SHP77 treated with DMSO at 0.1 percent for 48 hours (cell line): ENCODE data around the gene SMG6.
"Not testable (repeated sequence)": the region's sequence is repeated elsewhere in the genome, so short reads cannot be mapped to it uniquely, and the experiment has no call there.

ENCODE experiments used
- DNase-seq: peaks from one replicate; lab custom pipeline; 2025; lab: John Stamatoyannopoulos, UW

SMG6 gene

DNA sequence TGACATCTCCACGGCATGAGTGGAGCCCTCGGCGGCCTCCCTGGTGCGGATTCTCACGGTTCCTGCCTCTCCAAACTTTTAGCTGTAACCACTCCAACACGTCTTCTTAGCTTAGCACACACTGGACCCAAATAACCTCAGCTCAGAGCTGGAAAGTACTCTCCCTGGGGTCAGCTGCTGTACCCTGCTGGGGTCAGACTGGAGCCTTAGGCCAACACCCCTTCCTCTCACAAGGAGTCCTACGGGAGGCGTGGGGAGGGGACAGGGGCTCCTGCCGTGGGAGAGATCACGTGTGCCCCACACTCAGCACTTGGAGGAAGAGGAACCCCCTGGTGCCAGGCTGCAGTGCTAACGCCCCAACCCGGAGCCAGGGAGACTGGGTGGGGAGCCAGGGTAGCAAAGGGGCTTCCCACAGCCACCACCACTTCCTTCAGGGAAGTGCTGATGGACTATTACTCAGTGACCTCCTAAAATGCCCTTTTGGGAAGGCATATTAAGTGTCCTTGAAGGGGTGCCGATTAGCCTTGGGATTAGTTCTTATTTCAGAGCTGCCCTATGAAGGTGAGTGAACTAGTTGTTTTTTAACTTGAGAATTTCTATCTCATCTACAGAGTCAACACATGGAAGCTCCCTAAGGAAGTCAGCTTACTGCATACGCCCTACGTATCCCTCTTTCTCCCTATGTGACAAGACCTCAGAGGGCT is 124.6 kb downstream of the SMG6 start:
- DNase-seq = no peak

DNA sequence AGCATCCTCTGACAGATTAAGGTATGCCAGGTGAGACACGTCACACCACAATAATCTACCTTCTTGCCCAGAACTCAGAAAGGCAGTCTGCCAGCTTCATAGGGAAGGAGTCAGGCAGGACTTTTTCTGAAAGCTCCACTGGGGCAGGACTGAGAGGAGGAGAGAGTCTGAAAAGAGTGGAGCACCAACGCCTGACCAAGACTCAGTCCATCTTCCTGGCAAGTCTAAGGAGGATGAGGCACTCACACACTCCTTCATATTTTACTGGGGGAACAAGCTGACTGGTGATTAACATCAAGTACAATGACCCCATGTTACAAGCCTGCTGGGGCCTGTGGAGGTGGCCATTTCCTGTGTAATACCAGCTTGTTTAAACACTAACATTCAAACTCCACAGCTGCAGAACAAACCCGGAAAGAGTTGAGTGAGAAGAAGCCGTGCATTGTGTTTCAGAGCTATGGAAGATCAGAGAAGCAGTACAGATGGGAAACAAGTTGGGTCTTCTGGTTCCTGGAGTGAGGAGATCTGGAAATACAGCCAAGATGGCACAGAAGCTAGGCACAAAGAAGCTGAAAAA is 126.3 kb downstream of the SMG6 start:
- DNase-seq = peak; percentile 41

DNA sequence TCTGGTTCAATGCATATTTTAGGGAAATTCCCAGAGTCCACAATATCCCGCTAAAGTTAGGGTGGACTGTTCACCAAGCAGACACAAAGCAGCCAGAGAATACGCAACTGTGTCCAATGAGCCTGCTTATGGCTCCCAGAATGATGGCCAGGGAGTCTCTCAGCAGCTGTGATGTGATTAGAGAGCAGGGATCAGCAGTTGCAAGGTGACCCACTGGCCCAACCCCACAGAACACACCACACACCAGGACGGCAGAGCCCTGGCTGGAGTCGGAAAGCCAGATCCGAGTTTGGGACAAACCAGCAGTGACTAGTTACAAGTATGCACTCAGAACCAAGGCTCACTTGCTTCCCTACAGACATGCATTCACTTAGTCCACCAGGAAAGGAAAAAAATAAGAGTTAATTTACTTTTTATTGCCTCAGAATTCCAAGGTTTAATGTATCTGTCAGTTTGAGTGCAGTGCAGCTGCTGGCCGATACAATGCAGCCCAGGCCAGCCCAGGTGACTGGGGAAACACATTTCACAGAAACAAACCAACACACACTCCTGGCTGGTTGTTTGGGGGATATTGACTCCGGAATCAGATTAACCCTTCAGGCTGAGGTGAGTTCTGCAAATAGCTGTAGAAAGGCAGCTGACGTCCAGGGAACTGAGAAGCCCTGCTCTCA is 127.0 kb downstream of the SMG6 start:
- DNase-seq = no peak

DNA sequence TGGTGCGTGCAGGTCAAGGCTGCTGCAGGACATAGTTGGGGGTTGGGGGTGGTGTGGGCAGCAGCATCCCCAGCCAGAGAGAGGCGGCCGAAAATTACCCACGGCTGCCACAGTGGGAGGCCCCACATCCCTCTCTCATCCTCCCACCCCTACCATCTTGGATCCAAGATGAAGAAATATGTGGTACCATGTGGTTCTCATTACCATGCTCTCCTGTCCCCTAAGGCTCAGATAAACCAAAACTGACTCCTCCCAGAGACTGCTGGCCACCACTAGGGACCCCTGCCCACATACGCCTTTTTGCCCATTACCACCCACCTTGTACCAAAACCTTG is 128.3 kb downstream of the SMG6 start:
- no peak for DNase-seq

DNA sequence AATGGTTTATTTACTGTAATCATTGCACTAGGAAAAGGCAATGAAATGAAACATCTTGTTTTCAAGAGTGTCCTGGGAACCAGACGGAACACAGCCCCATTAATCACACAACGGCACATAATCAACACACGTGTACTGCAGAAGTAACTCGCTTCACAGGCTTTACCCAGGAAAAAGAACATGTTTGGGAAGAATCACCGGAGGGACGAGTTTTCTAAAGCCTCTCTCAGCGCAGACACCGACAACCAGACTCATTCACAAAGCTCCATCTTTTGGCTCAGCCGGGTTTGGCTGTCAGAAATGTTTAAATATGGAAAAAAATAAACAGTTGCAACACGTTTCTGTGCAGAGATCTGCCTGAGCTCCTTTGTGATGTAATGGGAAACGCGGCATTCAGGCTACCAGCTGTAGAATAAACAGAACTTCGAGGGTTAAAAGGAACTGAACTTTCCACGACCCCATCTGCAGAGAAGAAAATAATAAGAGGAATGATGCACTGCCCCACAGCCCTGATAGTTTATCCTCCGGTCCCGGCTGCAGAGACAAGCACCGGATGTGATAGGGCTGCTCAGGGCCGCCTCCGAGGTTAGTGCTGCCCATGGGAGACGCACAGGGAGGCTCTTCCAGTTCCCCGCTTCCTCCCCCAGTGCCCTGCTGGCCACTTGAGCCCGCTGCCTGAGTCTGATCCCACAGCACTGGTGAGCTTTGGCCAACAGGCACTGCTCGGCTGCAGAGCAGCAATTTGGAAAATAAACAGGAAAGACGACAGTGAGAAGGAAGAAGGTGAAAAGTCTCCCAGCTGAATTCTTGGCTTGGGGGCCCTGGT is 128.9 kb downstream of the SMG6 start:
- no peak for DNase-seq

DNA sequence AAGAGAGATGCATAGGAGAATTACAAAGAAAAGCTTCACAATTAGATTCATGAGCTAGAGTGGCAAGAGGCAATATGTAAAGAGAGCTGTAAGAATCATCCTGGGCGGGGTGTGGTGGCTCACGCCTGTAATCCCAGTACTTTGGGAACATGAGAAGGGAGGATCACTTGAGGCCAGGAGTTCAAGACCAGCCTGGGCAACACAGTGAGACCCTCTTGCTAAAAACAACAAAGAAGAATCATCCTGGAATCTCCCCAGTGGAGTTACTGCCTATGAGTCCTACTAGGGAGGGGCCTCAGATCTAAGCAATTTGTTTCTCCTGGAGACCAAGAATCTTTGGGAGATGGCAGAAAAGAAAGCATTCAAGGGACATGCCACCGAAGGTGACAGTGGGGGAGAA is 129.6 kb downstream of the SMG6 start:
- no peak for DNase-seq

DNA sequence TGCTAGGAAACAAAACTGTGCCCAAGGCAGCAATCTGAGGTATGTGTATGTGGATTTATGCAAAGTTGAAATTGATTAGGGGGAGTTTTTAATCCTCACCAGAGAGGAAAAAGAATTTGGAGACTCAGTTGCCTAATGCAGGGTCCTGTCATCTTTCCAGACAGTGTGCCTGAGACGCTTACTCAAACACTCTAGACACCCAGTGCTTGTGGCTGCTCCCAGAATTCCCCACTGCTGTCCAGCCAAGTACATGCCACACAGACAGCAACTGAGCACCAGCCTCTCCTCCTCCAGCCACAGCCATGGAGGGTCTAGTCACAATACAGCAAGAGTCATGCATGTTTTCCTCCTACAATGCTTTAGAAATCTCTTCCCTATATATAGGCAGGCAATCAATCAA is 130.6 kb downstream of the SMG6 start:
- peak; percentile 25 for DNase-seq

DNA sequence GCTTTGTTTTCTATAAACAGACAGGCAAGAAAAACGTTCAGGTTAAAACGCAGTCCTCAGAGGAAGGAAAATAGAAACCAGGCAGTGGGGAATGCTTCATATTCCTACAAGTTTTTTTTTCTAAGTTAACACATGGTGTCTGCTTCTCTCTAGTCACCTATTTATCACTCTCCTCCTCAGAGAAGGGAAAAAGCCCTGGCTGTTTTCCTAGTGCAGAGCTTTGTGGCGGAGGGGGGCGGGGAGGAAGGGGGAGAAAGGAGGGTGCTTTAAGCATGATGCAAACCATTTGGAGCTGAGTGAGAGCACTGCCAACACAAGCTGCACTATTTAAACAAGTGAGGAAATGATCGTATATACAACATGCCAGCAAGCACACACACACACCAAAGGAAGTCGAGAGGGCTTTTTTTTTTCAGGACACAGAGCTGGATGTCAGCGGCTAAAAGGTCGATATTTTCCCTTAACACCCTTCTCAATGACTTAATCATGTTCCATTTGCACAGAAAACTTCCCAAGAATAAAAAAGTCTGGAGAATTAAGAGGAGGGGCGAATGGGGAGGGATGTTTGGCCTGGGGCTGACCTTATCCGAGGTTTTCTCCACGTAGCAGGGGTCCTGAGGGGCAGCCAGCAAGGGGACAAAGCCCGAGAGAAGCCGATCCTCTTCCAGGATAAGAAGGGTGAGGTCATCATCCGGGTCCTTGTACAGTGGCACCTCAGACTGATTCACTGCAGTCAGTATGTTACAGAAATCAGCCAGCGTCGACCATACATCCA is 131.3 kb downstream of the SMG6 start:
- peak; percentile 32 for DNase-seq

DNA sequence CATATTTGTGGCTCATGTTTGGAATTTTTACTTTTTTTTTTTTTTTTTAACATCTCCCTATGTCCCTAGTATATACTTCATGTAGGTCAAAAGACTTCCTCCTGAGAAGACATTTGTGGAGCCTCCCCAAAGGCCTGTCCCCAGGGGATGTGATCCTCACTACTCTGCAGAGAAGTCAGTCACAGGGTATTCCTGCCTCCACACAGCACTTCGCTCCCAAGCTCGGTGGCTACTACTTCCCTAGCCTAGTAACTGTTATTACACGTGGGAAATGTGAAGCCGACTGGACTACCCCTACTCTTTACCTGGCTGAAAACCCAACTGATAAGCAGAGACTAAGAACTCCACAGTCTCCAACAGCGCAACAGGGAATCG is 131.9 kb downstream of the SMG6 start:
- DNase-seq = no peak

DNA sequence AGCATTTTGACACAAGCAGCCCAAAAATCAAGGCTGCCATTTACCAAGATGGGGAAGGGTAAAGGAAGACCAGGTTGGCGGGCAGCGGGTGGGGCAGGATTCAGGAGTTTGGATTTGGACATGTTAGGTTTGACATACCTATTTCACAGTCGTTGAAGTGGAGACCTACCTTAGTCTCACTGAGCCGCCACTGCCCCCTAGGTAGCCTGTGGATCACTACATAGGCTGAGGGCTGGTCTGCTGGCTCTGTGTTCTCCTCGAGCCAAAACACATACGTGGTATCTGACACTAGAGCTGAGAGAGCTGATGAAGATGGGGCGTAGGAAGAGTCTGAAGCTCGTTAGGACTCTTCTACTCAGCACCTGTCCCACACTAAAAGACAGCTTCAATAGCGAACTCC is 133.6 kb downstream of the SMG6 start:
- no peak for DNase-seq

DNA sequence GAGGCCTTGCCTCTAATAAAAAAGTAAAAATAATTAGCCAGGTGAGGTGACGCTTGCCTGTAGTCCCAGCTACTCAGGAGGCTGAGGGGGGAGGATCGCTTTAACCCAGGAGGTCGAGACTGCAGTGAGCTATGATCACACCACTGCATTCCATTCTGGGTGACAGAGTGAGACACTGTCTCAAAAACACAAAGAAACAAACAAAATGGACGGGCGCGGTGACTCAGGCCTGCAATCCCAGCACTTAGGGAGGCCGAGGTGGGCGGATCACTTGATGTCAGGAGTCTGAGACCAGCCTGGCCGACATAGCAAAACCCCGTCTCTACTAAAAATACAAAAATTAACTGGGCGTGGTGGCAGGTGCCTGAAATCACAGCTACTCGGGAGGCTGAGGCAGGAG is 137.9 kb downstream of the SMG6 start:
- DNase-seq = not testable (repeated sequence)

DNA sequence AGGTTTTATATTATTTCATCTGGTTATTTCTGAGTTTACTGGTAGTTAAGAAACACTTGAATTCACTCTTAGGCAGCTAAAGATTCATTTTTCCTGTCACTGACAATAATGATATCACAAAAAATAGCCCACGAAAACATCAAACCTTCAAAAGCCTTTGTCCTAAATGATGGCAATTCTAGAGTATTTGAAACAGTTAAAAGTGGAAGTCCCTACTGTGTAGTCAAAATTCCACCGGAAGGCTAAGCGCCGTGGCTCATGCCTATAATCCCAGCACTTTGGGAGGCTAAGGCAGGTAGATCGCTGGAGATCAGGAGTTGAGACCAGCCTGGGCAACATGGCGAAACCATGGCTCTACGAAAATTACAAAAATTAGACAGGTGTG is 145.2 kb downstream of the SMG6 start:
- DNase-seq = no peak

DNA sequence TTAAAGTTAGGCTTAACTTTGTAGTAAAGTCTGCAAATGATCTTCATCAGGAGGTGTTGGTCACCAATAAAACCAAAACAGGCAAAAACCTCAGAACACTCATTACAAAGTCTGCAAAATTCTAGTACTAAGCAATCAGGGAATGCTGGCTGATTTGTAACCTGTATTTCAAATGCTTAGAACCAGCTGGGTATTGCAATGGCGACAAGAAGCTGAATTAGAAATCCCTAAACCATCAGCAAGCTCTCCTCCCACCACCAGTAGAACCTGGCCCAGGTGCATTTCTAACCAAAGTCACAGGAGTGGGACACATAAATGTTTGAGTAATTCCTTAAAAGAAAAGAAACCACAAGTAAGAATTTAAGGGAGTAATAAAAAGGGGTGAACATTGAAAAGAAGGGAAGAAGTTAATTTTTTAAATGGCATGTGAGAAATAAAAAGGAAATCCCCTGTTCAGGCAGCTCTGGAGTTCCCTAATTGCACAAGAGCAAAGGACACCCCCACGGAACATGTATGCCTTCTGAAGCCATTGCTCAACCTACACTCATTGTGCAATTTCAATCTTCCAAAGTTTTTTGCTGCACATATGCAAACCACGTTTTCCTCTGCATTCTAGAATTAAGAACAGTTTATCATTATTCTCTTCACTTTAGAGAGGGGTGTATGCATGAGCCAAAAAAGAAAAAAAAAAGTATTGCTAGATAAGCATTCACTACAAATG is 145.8 kb downstream of the SMG6 start:
- no peak for DNase-seq

DNA sequence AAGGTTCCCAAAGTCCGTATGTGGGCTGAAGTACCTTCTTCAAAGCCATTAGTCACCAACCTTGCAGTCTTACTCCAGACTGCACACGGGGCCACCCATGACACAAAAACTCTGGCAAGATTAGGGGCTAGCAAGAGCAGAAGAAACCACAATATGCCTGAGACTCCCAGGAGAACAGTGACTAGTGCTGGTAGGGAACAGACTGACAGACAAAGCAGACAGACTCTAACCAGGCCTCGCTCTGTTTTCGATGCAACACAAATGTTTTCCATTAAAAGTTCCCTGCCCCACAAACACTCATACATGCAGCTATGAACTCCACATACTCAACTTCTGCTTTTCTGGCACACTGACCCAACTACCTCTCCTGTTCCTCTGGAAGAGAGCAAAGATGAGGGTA is 146.5 kb downstream of the SMG6 start:
- no peak for DNase-seq

DNA sequence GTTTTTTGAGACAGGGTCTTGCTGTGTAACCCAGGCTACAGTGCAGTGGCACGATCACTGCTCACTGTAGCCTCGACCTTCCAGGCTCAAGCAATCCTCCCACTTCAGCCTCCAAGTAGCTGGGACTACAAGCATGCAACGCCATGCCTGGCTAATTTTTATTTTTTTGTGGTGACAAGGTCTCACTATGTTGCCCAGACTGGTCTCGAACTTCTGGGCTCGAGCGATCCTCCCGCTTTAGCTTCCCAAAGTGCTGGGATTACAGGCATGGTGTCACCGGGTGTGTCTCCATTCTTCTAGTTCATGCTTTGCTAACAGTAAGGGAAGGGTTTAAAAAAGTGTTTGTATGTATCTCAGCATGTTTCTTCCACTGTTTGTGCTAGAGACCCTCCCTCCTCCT is 146.9 kb downstream of the SMG6 start:
- no peak for DNase-seq

DNA sequence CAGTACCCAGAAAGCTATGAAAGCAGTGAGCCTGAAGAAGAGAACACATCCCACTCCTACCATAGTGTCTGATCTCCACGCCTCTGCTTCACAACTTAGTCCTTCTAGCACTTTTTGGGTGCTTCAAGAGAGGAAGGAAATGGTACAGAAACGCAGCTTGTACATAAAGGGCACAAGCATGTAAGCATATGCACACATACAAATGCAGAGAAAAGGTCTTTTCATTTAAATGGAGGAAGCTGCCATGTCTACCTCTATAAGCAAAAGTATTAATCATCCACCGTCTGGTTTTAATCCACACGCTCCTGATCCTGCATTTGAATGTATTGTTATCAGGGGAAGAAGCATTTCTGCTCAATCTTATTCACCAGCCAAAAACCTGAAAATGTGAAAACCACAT is 148.0 kb downstream of the SMG6 start:
- DNase-seq = no peak

DNA sequence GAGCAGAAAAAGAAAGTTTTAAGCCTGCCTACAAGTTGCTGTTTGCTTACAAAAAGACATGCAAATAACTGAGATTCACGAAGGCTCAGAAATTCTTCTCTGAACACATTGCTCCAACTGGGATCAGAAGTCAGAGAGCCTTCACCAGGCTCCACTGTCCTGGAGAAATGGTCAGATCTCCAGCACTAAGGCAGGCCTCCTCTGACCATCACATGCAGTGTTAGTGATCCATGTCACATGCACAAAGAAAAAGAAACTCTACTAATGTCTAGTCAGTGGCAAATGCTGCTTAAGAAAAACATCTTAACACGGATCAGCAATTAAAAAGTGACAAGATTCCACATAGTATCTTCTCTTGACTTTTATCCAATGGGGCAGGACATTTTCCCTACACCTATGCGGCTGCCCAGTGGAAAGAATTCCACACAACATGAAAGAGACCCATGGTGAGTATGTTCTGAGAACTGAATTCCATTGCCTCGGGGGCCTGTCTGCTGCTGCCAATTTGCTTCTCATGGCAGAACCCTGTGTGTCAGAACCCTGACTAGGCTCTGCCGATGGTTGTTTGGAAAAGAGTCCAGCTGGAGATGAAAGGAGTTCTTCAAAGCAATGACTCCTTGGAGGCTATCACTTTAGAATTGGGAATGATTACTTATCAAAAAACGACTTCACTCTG is 152.1 kb downstream of the SMG6 start:
- DNase-seq = no peak

DNA sequence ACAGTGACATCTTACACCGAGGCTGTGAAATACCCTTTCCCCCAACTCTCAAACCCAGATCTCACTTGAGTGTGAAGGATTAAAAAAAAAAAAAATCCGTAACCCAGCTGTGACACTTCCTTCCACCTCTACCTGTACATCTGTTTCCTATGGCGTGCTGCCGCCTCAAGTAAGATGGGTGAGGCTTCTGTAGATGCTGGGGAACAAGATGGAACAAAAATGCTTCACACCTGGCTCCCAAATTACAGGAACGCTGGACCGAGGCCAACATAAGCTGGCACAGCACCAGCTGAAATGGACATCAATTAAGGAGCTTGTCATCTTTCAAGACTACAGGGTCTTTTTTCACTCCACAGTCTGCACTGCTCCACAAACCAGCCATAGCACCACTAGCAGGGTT is 152.8 kb downstream of the SMG6 start:
- peak; percentile 37 for DNase-seq

DNA sequence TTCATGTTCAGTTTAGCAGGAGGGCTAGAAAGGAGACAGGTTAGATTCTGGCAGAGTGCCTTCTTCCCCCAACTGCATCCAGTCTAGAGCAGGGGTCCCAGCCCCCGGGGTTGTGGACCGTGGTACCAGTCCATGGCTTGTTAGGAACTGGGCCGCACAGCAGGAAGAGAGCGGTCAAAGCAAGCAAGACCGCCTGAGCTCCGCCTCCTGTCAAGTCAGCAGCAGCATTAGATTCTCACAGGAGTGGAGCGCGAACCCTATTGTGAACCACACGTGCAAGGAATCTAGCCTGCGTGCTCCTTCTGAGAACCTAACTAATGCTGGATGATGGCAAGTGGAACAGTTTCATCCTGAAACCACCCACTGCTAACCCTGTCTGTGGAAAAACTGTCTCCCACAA is 153.7 kb downstream of the SMG6 start:
- no peak for DNase-seq

DNA sequence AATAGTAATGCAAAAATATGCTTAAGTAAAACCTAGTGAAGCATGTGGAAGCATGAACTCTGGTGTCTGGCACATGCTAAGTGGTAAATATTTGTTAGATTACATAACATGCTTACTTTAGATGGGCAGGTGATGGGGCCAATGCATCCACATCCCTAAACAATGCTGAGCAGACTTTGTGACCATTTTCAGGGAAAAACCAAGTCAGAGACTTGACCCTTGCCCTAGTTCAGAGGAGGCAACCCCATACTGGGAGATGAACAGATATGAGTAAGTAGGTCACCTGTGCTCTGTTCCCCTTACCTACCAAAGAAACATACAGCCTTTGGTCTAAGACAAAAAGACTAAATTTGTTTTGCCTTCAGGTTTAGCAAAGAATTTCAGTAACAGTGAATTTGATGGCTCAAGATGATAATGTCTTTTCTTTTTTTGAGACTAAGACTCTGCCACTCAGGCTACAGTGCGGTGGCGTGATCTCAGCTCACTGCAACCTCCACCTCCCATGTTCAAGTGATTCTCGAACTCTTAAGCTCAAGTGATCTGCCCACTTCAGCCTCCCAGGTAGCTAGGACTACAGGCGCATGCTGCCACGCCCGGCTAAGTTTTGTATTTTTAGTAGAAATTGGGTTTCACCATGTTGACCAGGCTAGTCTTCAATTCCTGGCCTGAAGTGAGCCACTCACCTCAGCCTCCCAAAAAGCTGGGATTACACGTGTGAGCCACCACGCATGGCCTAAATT is 157.3 kb downstream of the SMG6 start:
- no peak for DNase-seq
